H9 (cell line): ENCODE measurements around the gene C16orf74. TPM values are rescaled to one million over a fixed set of nuclear protein-coding genes. Genes with fewer than 3 reads are reported as not detected.

Experiments
- DNase-seq: peaks from one replicate; pipeline ENCODE4 v3.0.0-alpha.2; 2017
- H2AFZ ChIP-seq: one replicate; pipeline ENCODE4 v1.6.1; 2013; ENCODE audit warnings: mild to moderate bottlenecking, low read length, control low read depth, moderate library complexity
- H2AK5ac ChIP-seq: 2 replicates; pipeline ENCODE4 v1.6.1; 2013; ENCODE audit warnings: low read length, control low read depth, mixed read lengths; ENCODE audit not compliant: insufficient read length
- H2BK120ac ChIP-seq: one replicate; pipeline ENCODE4 v1.6.1; 2013; ENCODE audit warnings: low read depth, mild to moderate bottlenecking, low read length, control low read depth, inconsistent platforms; ENCODE audit not compliant: poor library complexity, severe bottlenecking
- H2BK12ac ChIP-seq: 2 replicates; pipeline ENCODE4 v1.6.1; 2013; ENCODE audit warnings: low read length, control low read depth, mixed read lengths, low read depth; ENCODE audit not compliant: insufficient read length
- H2BK15ac ChIP-seq: 2 replicates; pipeline ENCODE4 v1.6.1; 2013; ENCODE audit warnings: low read depth, low read length, control low read depth
- H2BK20ac ChIP-seq: one replicate; pipeline ENCODE4 v1.6.1; 2013; ENCODE audit warnings: low read depth, mild to moderate bottlenecking, low read length, control low read depth, inconsistent platforms; ENCODE audit not compliant: poor library complexity, severe bottlenecking
- H2BK5ac ChIP-seq: 2 replicates; pipeline ENCODE4 v1.6.1; 2013; ENCODE audit warnings: low read length, control low read depth, mixed read lengths; ENCODE audit not compliant: insufficient read length
- H3K14ac ChIP-seq: 2 replicates; pipeline ENCODE4 v1.6.1; 2013; ENCODE audit warnings: low read length, control low read depth; ENCODE audit not compliant: insufficient read depth
- H3K18ac ChIP-seq: 2 replicates; pipeline ENCODE4 v1.6.1; 2013; ENCODE audit warnings: low read depth, mild to moderate bottlenecking, mixed read lengths, low read length, control low read depth; ENCODE audit not compliant: insufficient read length
- H3K23ac ChIP-seq: 2 replicates; pipeline ENCODE4 v1.6.1; 2013; ENCODE audit warnings: low read length, control low read depth, mixed read lengths, low read depth; ENCODE audit not compliant: insufficient read length
- H3K23me2 ChIP-seq: 2 replicates; pipeline ENCODE4 v1.6.1; 2013; ENCODE audit warnings: low read depth, mild to moderate bottlenecking, mixed read lengths, low read length, control low read depth; ENCODE audit not compliant: insufficient read length, poor library complexity, severe bottlenecking
- H3K27ac ChIP-seq: 2 replicates; pipeline ENCODE4 v1.5.1; 2013; ENCODE audit warnings: low read length, control low read depth, mixed read lengths, low read depth; ENCODE audit not compliant: insufficient read length
- H3K27me3 ChIP-seq: 2 replicates; pipeline ENCODE4 v1.6.1; 2013; ENCODE audit warnings: low read length, control low read depth, inconsistent platforms; ENCODE audit not compliant: insufficient read depth
- H3K4ac ChIP-seq: 2 replicates; pipeline ENCODE4 v1.6.1; 2013; ENCODE audit warnings: low read depth, mild to moderate bottlenecking, control low read depth, inconsistent platforms, low read length, moderate library complexity
- H3K4me1 ChIP-seq: 2 replicates; pipeline ENCODE4 v1.6.1; 2013; ENCODE audit warnings: low read length, control low read depth, inconsistent platforms; ENCODE audit not compliant: insufficient read depth
- H3K4me2 ChIP-seq: 2 replicates; pipeline ENCODE4 v1.6.1; 2013; ENCODE audit warnings: low read length, control low read depth, mixed read lengths; ENCODE audit not compliant: insufficient read length, insufficient read depth
- H3K56ac ChIP-seq: 2 replicates; pipeline ENCODE4 v1.6.1; 2013; ENCODE audit warnings: low read depth, mild to moderate bottlenecking, mixed read lengths, low read length, control low read depth; ENCODE audit not compliant: insufficient read length
- H3K79me1 ChIP-seq: 2 replicates; pipeline ENCODE4 v1.6.1; 2013; ENCODE audit warnings: low read depth, mild to moderate bottlenecking, moderate library complexity, low read length, control low read depth, inconsistent platforms; ENCODE audit not compliant: insufficient read depth, poor library complexity, severe bottlenecking
- H3K79me2 ChIP-seq: 2 replicates; pipeline ENCODE4 v1.6.1; 2013; ENCODE audit warnings: low read length, control low read depth, inconsistent platforms; ENCODE audit not compliant: insufficient read depth
- H3K9ac ChIP-seq: 2 replicates; pipeline ENCODE4 v1.6.1; 2013; ENCODE audit warnings: low read length, control low read depth, mixed read lengths; ENCODE audit not compliant: insufficient read length; ENCODE audit errors: extremely low read depth
- H3K9me3 ChIP-seq: one replicate; pipeline ENCODE4 v1.6.1; 2013; ENCODE audit warnings: low read depth, low read length, inconsistent platforms; ENCODE audit not compliant: control insufficient read depth
- H3T11ph ChIP-seq: one replicate; pipeline ENCODE4 v1.6.1; 2013; ENCODE audit warnings: mild to moderate bottlenecking, low read length, control low read depth, inconsistent platforms
- H4K20me1 ChIP-seq: one replicate; pipeline ENCODE4 v1.6.1; 2013; ENCODE audit not compliant: control insufficient read depth, insufficient read length, insufficient read depth
- H4K5ac ChIP-seq: 2 replicates; pipeline ENCODE4 v1.6.1; 2013; ENCODE audit warnings: low read depth, mild to moderate bottlenecking, mixed read lengths, low read length, control low read depth; ENCODE audit not compliant: insufficient read length
- H4K8ac ChIP-seq: replicated peaks from 2 replicates; pipeline ENCODE4 v1.6.1; 2013; ENCODE audit warnings: low read length, control low read depth, mixed read lengths, low read depth; ENCODE audit not compliant: insufficient read length
- H4K91ac ChIP-seq: 2 replicates; pipeline ENCODE4 v1.6.1; 2013; ENCODE audit warnings: low read depth, mild to moderate bottlenecking, moderate library complexity, mixed read lengths, low read length, control low read depth; ENCODE audit not compliant: insufficient read length
- H3K27ac Mint-ChIP-seq, 3 experiments: 2 replicates in 2 of 3; 3 replicates in 1 of 3; pipeline ENCODE4 v1.8.0; 2020 to 2021; ENCODE audit warnings: mixed read lengths in 3 of 3, mild to moderate bottlenecking in 1 of 3, moderate library complexity in 1 of 3
- H3K27me3 Mint-ChIP-seq: 2 replicates; pipeline ENCODE4 v1.8.0; 2021; ENCODE audit warnings: low read depth, mild to moderate bottlenecking, moderate library complexity, mixed read lengths
- H3K36me3 Mint-ChIP-seq, 3 experiments: 2 replicates in 2 of 3; 3 replicates in 1 of 3; pipeline ENCODE4 v1.8.0; 2020 to 2021; ENCODE audit warnings: low read depth in 3 of 3, mixed read lengths in 3 of 3; ENCODE audit not compliant: insufficient read depth in 1 of 3
- H3K4me1 Mint-ChIP-seq, 2 experiments: 2 replicates each; pipeline ENCODE4 v1.8.0; 2020; ENCODE audit warnings: mixed read lengths in 2 of 2
- H3K4me3 Mint-ChIP-seq, 2 experiments: 2 replicates in 1 of 2; 3 replicates in 1 of 2; pipeline ENCODE4 v1.8.0; 2020 to 2021; ENCODE audit warnings: mild to moderate bottlenecking in 2 of 2, mixed read lengths in 2 of 2, moderate library complexity in 1 of 2
- H3K9me3 Mint-ChIP-seq, 2 experiments: 2 replicates in 1 of 2; 3 replicates in 1 of 2; pipeline ENCODE4 v1.8.0; 2020; ENCODE audit warnings: mild to moderate bottlenecking in 2 of 2, mixed read lengths in 2 of 2, moderate library complexity in 1 of 2
- CTCF ChIP-seq: fragments of 200-600 bp; sonication (generic); conservative IDR thresholded peaks from 3 replicates; pipeline ENCODE4 v1.8.0; 2021; ENCODE audit warnings: antibody characterized with exemption, mild to moderate bottlenecking
- WGBS: extraction: QIAGEN DNeasy Blood & Tissue Kit; methylation state at CpG from one replicate; pipeline ENCODE4 v1.1.7; 2013; ENCODE audit warnings: missing lambda C conversion rate, low lambda C conversion rate, mixed read lengths; ENCODE audit not compliant: insufficient read length; ENCODE audit errors: extremely low coverage; 5-methylcytosine and 5-hydroxymethylcytosine counted together
- total RNA-seq: library from RNA; stranded (reverse); gene quantifications from 2 replicates; pipeline ENCODE4 v1.2.1, GENCODE V29; 2021

C16orf74 gene
- total RNA-seq, 1 experiment from 2014 or later: 5.6 TPM

GRCh38 chr16:85698935-85699558, 51.8 kb downstream of the C16orf74 start:
- Histone ChIP-seq H4K5ac (no peak overlapping the region), H2BK15ac (no peak overlapping the region; the same call in 1 of the 2 replicates), H3K79me1 (no peaks in the 10 kb centered on the region), H3K27ac (no peak overlapping the region), H2BK120ac (no peak overlapping the region), H3K4me2 (no peak overlapping the region), H3K4me1 (peaks cover 3% of the 10 kb centered on the region; the same call in 1 of the 2 replicates), H2AFZ (no peak overlapping the region), H3K18ac (no peak overlapping the region), H4K91ac (no peak overlapping the region), H4K8ac (no peak overlapping the region), H3K23me2 (peaks cover 4% of the 10 kb centered on the region), H2BK5ac (no peak overlapping the region), H3K14ac (no peak overlapping the region), H3T11ph (no peak overlapping the region), H3K9me3 (no peaks in the 10 kb centered on the region), H3K4ac (no peak overlapping the region), H4K20me1 (no peaks in the 10 kb centered on the region), H3K56ac (no peak overlapping the region), H3K23ac (no peak overlapping the region), H2BK20ac (no peak overlapping the region), H2BK12ac (no peak overlapping the region), H3K9ac (no peak overlapping the region), H2AK5ac (no peak overlapping the region), H3K27me3 (no peaks in the 10 kb centered on the region), H3K79me2 (no peaks in the 10 kb centered on the region)
- Mint-ChIP-seq H3K27me3 (peaks cover 26% of the 10 kb centered on the region), H3K9me3 (no peaks in the 10 kb centered on the region; a peak in 1 of 5 replicates), H3K4me3 (no peak overlapping the region), H3K4me1 (peaks cover 9 to 14% of the 10 kb centered on the region in 2 experiments), H3K27ac (no peak overlapping the region), H3K36me3 (no peaks in the 10 kb centered on the region)
- peak; percentile 69 for DNase-seq
- TF ChIP-seq CTCF: peak; percentile 56
- no CpG with 5 or more reads among the region's 12 CpGs for WGBS
